ENCODE measurements around the gene HS3ST5. TPM values are rescaled to one million over a fixed set of nuclear protein-coding genes. Genes with fewer than 3 reads are reported as not detected.

HS3ST5 gene
- total and polyA plus RNA-seq, 2 donors from 2014 or later = 0.09 TPM; not detected in 1

DNA sequence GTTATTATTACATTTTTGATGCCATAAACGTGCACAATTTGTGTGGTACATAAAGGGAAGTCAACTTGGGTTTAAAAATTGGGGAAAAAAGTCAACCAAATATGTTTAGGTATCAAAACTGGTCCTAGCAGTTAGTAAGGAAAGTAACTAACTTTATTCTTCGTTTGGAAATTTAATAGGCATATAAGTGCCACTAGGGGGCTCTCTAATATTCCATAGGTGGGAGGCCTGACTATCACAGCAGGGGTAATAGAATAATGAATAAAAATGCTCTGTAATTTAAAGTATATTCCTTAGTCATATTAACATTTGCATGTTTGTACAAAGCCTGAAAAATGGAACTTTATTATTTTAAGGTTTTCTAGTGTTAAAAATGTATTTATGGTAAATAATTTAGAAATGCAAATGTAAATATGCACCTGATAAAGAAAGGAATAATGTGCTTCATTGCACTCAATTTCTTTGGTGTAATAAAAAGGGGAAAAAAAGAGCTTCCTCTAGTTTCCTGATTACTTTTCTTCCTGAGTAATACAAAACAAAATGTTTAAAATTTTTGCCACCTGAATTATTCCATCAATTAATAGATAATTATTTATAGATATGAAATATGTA lies 246.2 kb downstream of the HS3ST5 start:
- no peak overlapping the region for H3K4me3 ChIP-seq (ENCODE audit: low read length in 3 of 3)
- no peaks in the 10 kb centered on the region for H3K4me1 ChIP-seq (ENCODE audit: control insufficient read depth in 2 of 3, insufficient read depth in 2 of 3, low read depth in 1 of 3, low read length in 3 of 3)
- intact Hi-C loops (cut with DNase I) = no loop called here
- TF ChIP-seq, protein P1, sequence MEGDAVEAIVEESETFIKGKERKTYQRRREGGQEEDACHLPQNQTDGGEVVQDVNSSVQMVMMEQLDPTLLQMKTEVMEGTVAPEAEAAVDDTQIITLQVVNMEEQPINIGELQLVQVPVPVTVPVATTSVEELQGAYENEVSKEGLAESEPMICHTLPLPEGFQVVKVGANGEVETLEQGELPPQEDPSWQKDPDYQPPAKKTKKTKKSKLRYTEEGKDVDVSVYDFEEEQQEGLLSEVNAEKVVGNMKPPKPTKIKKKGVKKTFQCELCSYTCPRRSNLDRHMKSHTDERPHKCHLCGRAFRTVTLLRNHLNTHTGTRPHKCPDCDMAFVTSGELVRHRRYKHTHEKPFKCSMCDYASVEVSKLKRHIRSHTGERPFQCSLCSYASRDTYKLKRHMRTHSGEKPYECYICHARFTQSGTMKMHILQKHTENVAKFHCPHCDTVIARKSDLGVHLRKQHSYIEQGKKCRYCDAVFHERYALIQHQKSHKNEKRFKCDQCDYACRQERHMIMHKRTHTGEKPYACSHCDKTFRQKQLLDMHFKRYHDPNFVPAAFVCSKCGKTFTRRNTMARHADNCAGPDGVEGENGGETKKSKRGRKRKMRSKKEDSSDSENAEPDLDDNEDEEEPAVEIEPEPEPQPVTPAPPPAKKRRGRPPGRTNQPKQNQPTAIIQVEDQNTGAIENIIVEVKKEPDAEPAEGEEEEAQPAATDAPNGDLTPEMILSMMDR (IDR thresholded peaks at IDR 0.05; ENCODE audit: borderline replicate concordance, extremely low read depth, insufficient read depth) = peak; percentile 43
- no peaks in the 10 kb centered on the region for H3K9me3 ChIP-seq (ENCODE audit: control insufficient read depth in 2 of 3, insufficient read depth in 1 of 3, low read length in 3 of 3)
- H3K9ac ChIP-seq (ENCODE audit: low read length in 3 of 3) = no peak overlapping the region
- H3K27ac ChIP-seq (ENCODE audit: low read depth in 2 of 2, low read length in 2 of 2) = no peak overlapping the region
- no peaks in the 10 kb centered on the region for H3K36me3 ChIP-seq (ENCODE audit: control insufficient read depth in 2 of 3, insufficient read depth in 3 of 3, low read length in 3 of 3)
- H3K27me3 ChIP-seq (ENCODE audit: control insufficient read depth, insufficient read depth, low read length) = no peaks in the 10 kb centered on the region
- DNase-seq (peak in 2 of 5 donors; percentile 57 to 59), FAIRE-seq (peak; percentile 69)

DNA sequence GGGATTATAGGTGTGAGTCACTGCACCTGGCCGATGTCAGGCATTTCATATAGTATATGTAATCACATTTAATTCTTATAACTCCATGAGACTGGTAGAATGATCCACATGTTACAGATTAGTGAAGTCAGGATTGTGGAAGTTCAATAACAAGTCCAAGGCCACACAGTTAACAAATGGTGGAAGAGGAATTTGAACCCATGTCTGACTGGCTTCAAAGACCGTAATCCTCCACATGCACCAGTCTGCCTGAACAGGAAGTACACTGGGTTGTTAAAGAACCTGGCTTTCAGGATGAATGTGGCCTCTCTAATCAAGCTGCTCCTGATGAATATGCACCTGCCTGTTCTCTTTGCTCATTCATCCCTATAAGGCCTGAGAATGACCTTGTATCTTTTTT lies 249.9 kb downstream of the HS3ST5 start:
- Histone ChIP-seq H3K27ac (ENCODE audit: low read depth in 2 of 2, low read length in 2 of 2) (no peak overlapping the region), H3K9me3 (ENCODE audit: control insufficient read depth in 2 of 3, insufficient read depth in 1 of 3, low read length in 3 of 3) (no peaks in the 10 kb centered on the region), H3K9ac (ENCODE audit: low read length in 3 of 3) (no peak overlapping the region), H3K36me3 (ENCODE audit: control insufficient read depth in 2 of 3, insufficient read depth in 3 of 3, low read length in 3 of 3) (no peaks in the 10 kb centered on the region), H3K27me3 (ENCODE audit: control insufficient read depth, insufficient read depth, low read length) (no peaks in the 10 kb centered on the region), H3K4me3 (ENCODE audit: low read length in 3 of 3) (no peak overlapping the region), H3K4me1 (ENCODE audit: control insufficient read depth in 2 of 3, insufficient read depth in 2 of 3, low read depth in 1 of 3, low read length in 3 of 3) (no peaks in the 10 kb centered on the region)
- FAIRE-seq = no peak
- intact Hi-C loops (cut with DNase I) = no loop called here
- DNase-seq = no peak
- TF ChIP-seq, protein P1 (IDR thresholded peaks at IDR 0.05; ENCODE audit: borderline replicate concordance, extremely low read depth, insufficient read depth) = no peak

DNA sequence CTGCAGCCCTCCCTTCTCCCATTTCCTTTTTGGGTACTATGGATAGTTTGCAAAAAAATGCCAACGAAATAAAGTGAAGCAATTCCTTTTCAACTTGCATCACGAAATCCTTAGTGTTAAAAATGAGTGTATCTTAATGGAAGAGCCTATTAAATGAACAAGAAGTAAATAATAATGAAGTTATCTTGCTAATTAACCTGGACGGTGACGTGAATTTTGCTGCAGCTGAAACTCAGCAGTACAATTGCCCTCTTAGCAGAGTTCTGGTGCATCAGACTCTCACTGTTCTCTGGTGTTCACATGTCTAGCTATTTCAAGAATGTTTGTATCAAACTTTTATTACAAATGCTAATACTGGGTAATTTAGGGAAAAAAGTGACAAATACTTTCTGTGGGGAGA lies 252.2 kb downstream of the HS3ST5 start:
- intact Hi-C loops (cut with DNase I) = no loop called here
- H3K27me3 ChIP-seq (ENCODE audit: control insufficient read depth, insufficient read depth, low read length) = no peaks in the 10 kb centered on the region
- TF ChIP-seq, protein P1 (IDR thresholded peaks at IDR 0.05; ENCODE audit: borderline replicate concordance, extremely low read depth, insufficient read depth) = no peak
- no peak overlapping the region for H3K9ac ChIP-seq (ENCODE audit: low read length in 3 of 3)
- FAIRE-seq = no peak
- H3K4me1 ChIP-seq (ENCODE audit: control insufficient read depth in 2 of 3, insufficient read depth in 2 of 3, low read depth in 1 of 3, low read length in 3 of 3) = no peaks in the 10 kb centered on the region
- no peaks in the 10 kb centered on the region for H3K9me3 ChIP-seq (ENCODE audit: control insufficient read depth in 2 of 3, insufficient read depth in 1 of 3, low read length in 3 of 3)
- H3K36me3 ChIP-seq (ENCODE audit: control insufficient read depth in 2 of 3, insufficient read depth in 3 of 3, low read length in 3 of 3) = no peaks in the 10 kb centered on the region
- H3K4me3 ChIP-seq (ENCODE audit: low read length in 3 of 3) = no peak overlapping the region
- no peak overlapping the region for H3K27ac ChIP-seq (ENCODE audit: low read depth in 2 of 2, low read length in 2 of 2)
- DNase-seq = no peak

DNA sequence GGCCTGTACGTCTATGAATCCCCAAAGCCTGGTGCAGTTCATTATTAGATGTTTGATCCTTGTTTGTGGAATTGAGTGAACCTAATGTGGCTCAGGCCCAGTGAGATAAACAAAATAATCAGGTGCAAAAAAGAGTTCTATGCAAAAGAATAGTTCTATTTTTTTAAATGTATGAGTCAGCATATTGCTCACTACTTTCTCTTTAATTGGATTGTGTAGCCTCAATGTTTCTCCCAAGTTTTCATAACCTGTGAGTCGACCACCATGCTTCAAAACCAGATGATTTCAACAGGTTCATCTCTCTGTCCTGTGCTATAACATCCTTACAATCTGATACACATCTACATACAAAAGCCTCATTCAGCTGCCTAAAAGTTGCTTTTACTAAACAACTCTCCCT lies 255.3 kb downstream of the HS3ST5 start:
- intact Hi-C loops (cut with DNase I) = no loop called here
- no peaks in the 10 kb centered on the region for H3K27me3 ChIP-seq (ENCODE audit: control insufficient read depth, insufficient read depth, low read length)
- no peaks in the 10 kb centered on the region for H3K9me3 ChIP-seq (ENCODE audit: control insufficient read depth in 2 of 3, insufficient read depth in 1 of 3, low read length in 3 of 3)
- FAIRE-seq (no peak), DNase-seq (no peak)
- H3K4me1 ChIP-seq (ENCODE audit: control insufficient read depth in 2 of 3, insufficient read depth in 2 of 3, low read depth in 1 of 3, low read length in 3 of 3) = no peaks in the 10 kb centered on the region
- H3K9ac ChIP-seq (ENCODE audit: low read length in 3 of 3) = no peak overlapping the region
- H3K4me3 ChIP-seq (ENCODE audit: low read length in 3 of 3) = no peak overlapping the region
- no peaks in the 10 kb centered on the region for H3K36me3 ChIP-seq (ENCODE audit: control insufficient read depth in 2 of 3, insufficient read depth in 3 of 3, low read length in 3 of 3)
- TF ChIP-seq, protein P1 (IDR thresholded peaks at IDR 0.05; ENCODE audit: borderline replicate concordance, extremely low read depth, insufficient read depth) = no peak
- H3K27ac ChIP-seq (ENCODE audit: low read depth in 2 of 2, low read length in 2 of 2) = no peak overlapping the region
